HCT116 (cell line): ENCODE results near the gene CAPN10. TPM values are rescaled to one million over a fixed set of nuclear protein-coding genes. Genes with fewer than 3 reads are reported as not detected.

Experiments
- ATAC-seq: fragments of 200-7000 bp; cut with Tn5 transposase; 2 replicates; pipeline ENCODE4 v1.9.1; 2020; ENCODE audit warnings: mild to moderate bottlenecking, moderate library complexity
- BruUV-seq: library from RNA; stranded (reverse); fragments of 400-500 nt; replicated peaks from 2 replicates; lab custom pipeline; 2021; lab: Mats Ljungman, UMichigan
- CTCF ChIA-PET: fragments of 300-600 bp; sonication (Branson Sonifier 250); formaldehyde crosslinking; loops from one replicate; lab custom pipeline; 2021; ENCODE audit warnings: antibody characterized with exemption; lab: Charles Lee
- POLR2A ChIA-PET: fragments of 300-600, 350-600 bp; sonication (Branson Sonifier 250); formaldehyde crosslinking; loops from one replicate; lab custom pipeline; 2021; ENCODE audit warnings: antibody characterized with exemption; lab: Charles Lee
- RAD21 ChIA-PET, 2 experiments: fragments of 300-600 bp; sonication (Branson Sonifier 250); formaldehyde crosslinking; loops; one replicate each; lab custom pipeline; 2023; ENCODE audit warnings: low total read pairs in 2 of 2; ENCODE audit not compliant: uncharacterized antibody in 2 of 2, unreplicated experiment in 2 of 2, low non-redundant PET in 1 of 2; lab: Charles Lee
- DNase-seq: peaks from one replicate; pipeline ENCODE4 v3.0.0-alpha.2; 2010; ENCODE audit warnings: low read depth, low spot score
- H2AFZ ChIP-seq: fragments of 200-600 bp; shearing (Covaris generic), sonication (generic); 2 replicates; pipeline ENCODE4 v1.6.1; 2017; ENCODE audit warnings: low read depth, mixed run types, mixed read lengths, antibody characterized with exemption, low read length; ENCODE audit not compliant: poor library complexity, severe bottlenecking
- H3K27ac ChIP-seq: 2 replicates; pipeline ENCODE4 v1.5.1; 2012; ENCODE audit warnings: low read depth, low read length
- H3K27me3 ChIP-seq: fragments of 200-600 bp; sonication (generic); 2 replicates; pipeline ENCODE4 v1.6.1; 2016; ENCODE audit warnings: mixed run types, low read length, mixed read lengths; ENCODE audit not compliant: insufficient read depth
- H3K36me3 ChIP-seq, 2 experiments: fragments of 200-500 bp in 1 of 2; fragments of 200-600 bp in 1 of 2; sonication (Bioruptor generic) in 1 of 2; sonication (generic) in 1 of 2; 2 replicates each; pipeline versions ENCODE4 v1.5.1 to v1.6.1; 2014 to 2016; ENCODE audit warnings: low read length in 2 of 2, inconsistent platforms in 1 of 2, mixed read lengths in 1 of 2, mixed run types in 1 of 2; ENCODE audit not compliant: insufficient read depth in 2 of 2, control insufficient read depth in 1 of 2
- H3K4me1 ChIP-seq, 2 experiments: fragments of 200-600 bp in 1 of 2; sonication (generic) in 1 of 2; 2 replicates each; pipeline versions ENCODE4 v1.5.1 to v1.6.1; 2012 to 2017; ENCODE audit warnings: low read length in 2 of 2, inconsistent platforms in 1 of 2, mild to moderate bottlenecking in 1 of 2, mixed read lengths in 1 of 2, mixed run types in 1 of 2, moderate library complexity in 1 of 2; ENCODE audit not compliant: insufficient read depth in 2 of 2, control insufficient read depth in 1 of 2
- H3K4me2 ChIP-seq: fragments of 200-600 bp; sonication (generic); 2 replicates; pipeline ENCODE4 v1.6.1; 2017; ENCODE audit warnings: mixed run types, low read length, mixed read lengths
- H3K4me3 ChIP-seq, 2 experiments: fragments of 200-600 bp in 1 of 2; sonication (generic) in 1 of 2; replicated peaks in 1 of 2; 2 replicates each; pipeline ENCODE4 v1.5.1; 2011 to 2016; ENCODE audit warnings: low read length in 2 of 2, control low read depth in 1 of 2, low read depth in 1 of 2, mild to moderate bottlenecking in 1 of 2, mixed read lengths in 1 of 2, mixed run types in 1 of 2
- H3K79me2 ChIP-seq: fragments of 200-600 bp; sonication (generic); 2 replicates; pipeline ENCODE4 v1.6.1; 2017; ENCODE audit warnings: mild to moderate bottlenecking, mixed run types, low read length, moderate library complexity, mixed read lengths; ENCODE audit not compliant: insufficient read depth
- H3K9ac ChIP-seq: fragments of 200-600 bp; sonication (generic); 2 replicates; pipeline ENCODE4 v1.6.1; 2016; ENCODE audit warnings: low read length, mixed read lengths
- H3K9me2 ChIP-seq: fragments of 200-600 bp; sonication (generic), shearing (Covaris generic); 2 replicates; pipeline ENCODE4 v1.6.1; 2017; ENCODE audit warnings: mixed run types, mild to moderate bottlenecking, moderate library complexity; ENCODE audit not compliant: insufficient read depth
- H3K9me3 ChIP-seq, 2 experiments: fragments of 200-500 bp in 1 of 2; fragments of 200-600 bp in 1 of 2; sonication (Bioruptor generic) in 1 of 2; sonication (generic) in 1 of 2; 2 replicates each; pipeline ENCODE4 v1.6.1; 2014 to 2017; ENCODE audit warnings: low read length in 2 of 2, mixed read lengths in 2 of 2, inconsistent platforms in 1 of 2, low read depth in 1 of 2, mild to moderate bottlenecking in 1 of 2, mixed run types in 1 of 2, moderate library complexity in 1 of 2; ENCODE audit not compliant: control insufficient read depth in 1 of 2, insufficient read depth in 1 of 2
- H4K20me1 ChIP-seq: fragments of 200-600 bp; sonication (generic), shearing (Covaris generic); 2 replicates; pipeline ENCODE4 v1.6.1; 2017; ENCODE audit warnings: mixed run types, mild to moderate bottlenecking, moderate library complexity; ENCODE audit not compliant: insufficient read depth
- CBX3 ChIP-seq: IDR thresholded peaks from 2 replicates; pipeline ENCODE4 v1.6.1; 2012; ENCODE audit warnings: low read depth
- CEBPB ChIP-seq: IDR thresholded peaks from 2 replicates; pipeline ENCODE4 v1.6.1; 2012; ENCODE audit warnings: low read depth
- CTCF ChIP-seq, 3 experiments: fragments of 200-600 bp in 1 of 3; sonication (generic) in 1 of 3; IDR thresholded peaks in 2 of 3; conservative IDR thresholded peaks in 1 of 3; 2 replicates each; pipeline ENCODE4 v1.5.1; 2012 to 2017; ENCODE audit warnings: low read depth in 2 of 3, low read length in 2 of 3, antibody characterized with exemption in 1 of 3, borderline replicate concordance in 1 of 3, control low read depth in 1 of 3, mild to moderate bottlenecking in 1 of 3, mixed read lengths in 1 of 3, mixed run types in 1 of 3, moderate library complexity in 1 of 3; ENCODE audit not compliant: insufficient read depth in 1 of 3
- EGR1 ChIP-seq: IDR thresholded peaks from 2 replicates; pipeline ENCODE4 v1.6.1; 2012; ENCODE audit warnings: low read depth
- FOSL1 ChIP-seq: IDR thresholded peaks from 2 replicates; pipeline ENCODE4 v1.6.1; 2012; ENCODE audit warnings: low read depth
- MAX ChIP-seq: IDR thresholded peaks from 2 replicates; pipeline ENCODE4 v1.6.1; 2012
- RAD21 ChIP-seq: IDR thresholded peaks from 2 replicates; pipeline ENCODE4 v1.6.1; 2012; ENCODE audit warnings: low read depth, mild to moderate bottlenecking
- REST ChIP-seq: IDR thresholded peaks from 2 replicates; pipeline ENCODE4 v1.6.1; 2012; ENCODE audit warnings: low read depth
- SIN3A ChIP-seq: IDR thresholded peaks from 2 replicates; pipeline ENCODE4 v1.6.1; 2012; ENCODE audit warnings: low read depth
- SP1 ChIP-seq: IDR thresholded peaks from 2 replicates; pipeline ENCODE4 v1.6.1; 2012; ENCODE audit warnings: low read depth
- TCF7L2 ChIP-seq: IDR thresholded peaks from 2 replicates; pipeline ENCODE4 v1.7.0; 2011; ENCODE audit warnings: borderline replicate concordance, inconsistent platforms; ENCODE audit not compliant: insufficient read depth, insufficient read length; ENCODE audit errors: extremely low read depth
- ZBTB33 ChIP-seq: IDR thresholded peaks from 2 replicates; pipeline ENCODE4 v1.6.1; 2011; ENCODE audit warnings: mild to moderate bottlenecking, low read length, moderate library complexity; ENCODE audit not compliant: insufficient replicate concordance; ENCODE audit errors: extremely low read depth
- ZNF274 ChIP-seq: fragments of 200-500 bp; sonication (Bioruptor generic); IDR thresholded peaks from 2 replicates; pipeline ENCODE4 v1.6.1; 2014; ENCODE audit warnings: mild to moderate bottlenecking, low read depth, low read length, inconsistent platforms
- intact Hi-C: fragments of 100-400 bp; cut with micrococcal nuclease; formaldehyde crosslinking; loops from 2 replicates; pipeline ENCODE4 v1.10.0; 2022
- total RNA-seq: library from RNA; stranded (reverse); gene quantifications from one replicate; pipeline ENCODE4 v1.2.1, GENCODE V29; 2021; ENCODE audit not compliant: unreplicated experiment

Gene CAPN10
- total RNA-seq, 1 experiment from 2014 or later, result 40.7 TPM

- ChIA-PET POLR2A (interaction anchor here (0.9 kb wide), 1 partner anchor 55 kb away, joined by 3 read pairs; the partner anchor contains the start of gene CAPN10), RAD21 (no interaction called here), CTCF (interaction anchor here (0.6 to 1.3 kb wide), 9 partner anchors 8 to 954 kb away, joined by 3 to 9 read pairs (median 4); partner anchors contain the start of gene CAPN10)
- Histone ChIP-seq H3K9me3 (no peaks in the 10 kb centered on the region), H3K9ac (no peak overlapping the region), H3K27me3 (peaks cover 14% of the 10 kb centered on the region; the same call in 1 of the 2 replicates), H3K36me3 (no peaks in the 10 kb centered on the region), H3K4me1 (no peaks in the 10 kb centered on the region), H3K79me2 (no peaks in the 10 kb centered on the region), H2AFZ (no peak overlapping the region), H3K9me2 (no peaks in the 10 kb centered on the region), H3K4me3 (no peak overlapping the region), H4K20me1 (no peaks in the 10 kb centered on the region), H3K27ac (no peak overlapping the region), H3K4me2 (no peak overlapping the region)
- intact Hi-C loops, result no loop called here
- ATAC-seq, result peak; percentile 98
- BruUV-seq, result no TSS peak
- TF ChIP-seq EGR1 (no peak), TCF7L2 (no peak), ZBTB33 (no peak), FOSL1 (no peak), SP1 (no peak), SIN3A (no peak), CEBPB (no peak), MAX (no peak), RAD21 (peak; percentile 62), CBX3 (no peak), ZNF274 (no peak), REST (no peak), CTCF (IDR thresholded peaks at IDR 0.05 in 2 of 3, conservative IDR thresholded peaks at IDR 0.05 in 1 of 3; ENCODE audit: borderline replicate concordance in 1 of 3, insufficient read depth in 1 of 3, low read depth in 2 of 3, low read length in 2 of 3) (peak; percentile 63 to 87 (median 68); a peak in 5 of 6 replicates)
- DNase-seq, result peak; percentile 29
Observed at GRCh38 chr2:240640939-240641338, 54.4 kb downstream of the CAPN10 start.
